Tibial artery (tissue), 4 donors: ENCODE data around the gene NDUFA7.

ENCODE experiments used
- DNase-seq, 2 donors: peaks; one replicate each; pipeline ENCODE4 v3.0.0-alpha.2; 2019
- H3K27ac ChIP-seq, 2 donors: fragments of 200-600 bp; sonication (generic) in 1 of 2; 1 replicate in 1 of 2; 2 replicates in 1 of 2; pipeline ENCODE4 v1.5.1; 2018 to 2019; ENCODE audit warnings: mild to moderate bottlenecking in 1 of 2
- H3K27me3 ChIP-seq, 2 donors: fragments of 200-600 bp; sonication (generic) in 1 of 2; one replicate each; pipeline versions ENCODE4 v1.5.1 to v1.6.0; 2016 to 2019
- H3K36me3 ChIP-seq, 3 donors: fragments of 200-600 bp; sonication (generic) in 2 of 3; one replicate each; pipeline ENCODE4 v1.5.1; 2016 to 2019; ENCODE audit warnings: mild to moderate bottlenecking in 2 of 3
- H3K4me1 ChIP-seq, 4 donors: fragments of 200-600 bp; sonication (generic) in 2 of 4; 1 replicate in 3 of 4; 2 replicates in 1 of 4; pipeline ENCODE4 v1.5.1; 2016 to 2019
- H3K4me3 ChIP-seq, 2 donors: fragments of 200-600 bp; sonication (generic) in 1 of 2; 1 replicate in 1 of 2; 2 replicates in 1 of 2; pipeline ENCODE4 v1.5.1; 2018 to 2019; ENCODE audit warnings: mild to moderate bottlenecking in 2 of 2
- H3K9me3 ChIP-seq, 3 donors: fragments of 200-600 bp; sonication (generic) in 1 of 3; one replicate each; pipeline ENCODE4 v1.5.1; 2016 to 2019
- intact Hi-C: fragments of 100-400 bp; cut with DNase I; formaldehyde crosslinking; loops from one replicate; pipeline ENCODE4 v1.15.0; 2023; ENCODE audit warnings: low total_unique reads
- TF ChIP-seq, protein P1 (sequence below), 2 experiments: fragments of 200-600 bp in 1 of 2; fragments of 450-650 bp in 1 of 2; IDR thresholded peaks; one replicate each; pipeline ENCODE4 v1.5.1; 2017 to 2019; ENCODE audit warnings: antibody characterized with exemption in 2 of 2, mild to moderate bottlenecking in 1 of 2, moderate library complexity in 1 of 2

The NDUFA7 gene

GRCh38 chr19:8332976-8333766 lies 12.0 kb upstream of the NDUFA7 start:
- no peak overlapping the region for H3K4me3 ChIP-seq
- intact Hi-C loops, result no loop called here
- TF ChIP-seq, protein P1, sequence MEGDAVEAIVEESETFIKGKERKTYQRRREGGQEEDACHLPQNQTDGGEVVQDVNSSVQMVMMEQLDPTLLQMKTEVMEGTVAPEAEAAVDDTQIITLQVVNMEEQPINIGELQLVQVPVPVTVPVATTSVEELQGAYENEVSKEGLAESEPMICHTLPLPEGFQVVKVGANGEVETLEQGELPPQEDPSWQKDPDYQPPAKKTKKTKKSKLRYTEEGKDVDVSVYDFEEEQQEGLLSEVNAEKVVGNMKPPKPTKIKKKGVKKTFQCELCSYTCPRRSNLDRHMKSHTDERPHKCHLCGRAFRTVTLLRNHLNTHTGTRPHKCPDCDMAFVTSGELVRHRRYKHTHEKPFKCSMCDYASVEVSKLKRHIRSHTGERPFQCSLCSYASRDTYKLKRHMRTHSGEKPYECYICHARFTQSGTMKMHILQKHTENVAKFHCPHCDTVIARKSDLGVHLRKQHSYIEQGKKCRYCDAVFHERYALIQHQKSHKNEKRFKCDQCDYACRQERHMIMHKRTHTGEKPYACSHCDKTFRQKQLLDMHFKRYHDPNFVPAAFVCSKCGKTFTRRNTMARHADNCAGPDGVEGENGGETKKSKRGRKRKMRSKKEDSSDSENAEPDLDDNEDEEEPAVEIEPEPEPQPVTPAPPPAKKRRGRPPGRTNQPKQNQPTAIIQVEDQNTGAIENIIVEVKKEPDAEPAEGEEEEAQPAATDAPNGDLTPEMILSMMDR (IDR thresholded peaks at IDR 0.05), result no peak
- H3K36me3 ChIP-seq, result peaks cover 4 to 5% (median 4%) of the 10 kb centered on the region in 3 donors
- no peak for DNase-seq
- H3K27me3 ChIP-seq, result peaks cover 0 to 24% of the 10 kb centered on the region in 2 donors
- no peaks in the 10 kb centered on the region for H3K9me3 ChIP-seq
- no peak overlapping the region for H3K27ac ChIP-seq
- peaks cover 0 to 25% (median 11%) of the 10 kb centered on the region in 4 donors for H3K4me1 ChIP-seq

GRCh38 chr19:8331263-8331845 lies 10.2 kb upstream of the NDUFA7 start:
- Histone ChIP-seq H3K9me3 (no peaks in the 10 kb centered on the region), H3K4me1 (peaks cover 0 to 25% (median 11%) of the 10 kb centered on the region in 4 donors), H3K36me3 (peaks cover 4 to 5% (median 4%) of the 10 kb centered on the region in 3 donors), H3K27ac (no peak overlapping the region), H3K4me3 (no peak overlapping the region), H3K27me3 (peaks cover 0 to 24% of the 10 kb centered on the region in 2 donors)
- intact Hi-C loops, result no loop called here
- no peak for DNase-seq
- TF ChIP-seq, protein P1 (IDR thresholded peaks at IDR 0.05), result no peak

DNA sequence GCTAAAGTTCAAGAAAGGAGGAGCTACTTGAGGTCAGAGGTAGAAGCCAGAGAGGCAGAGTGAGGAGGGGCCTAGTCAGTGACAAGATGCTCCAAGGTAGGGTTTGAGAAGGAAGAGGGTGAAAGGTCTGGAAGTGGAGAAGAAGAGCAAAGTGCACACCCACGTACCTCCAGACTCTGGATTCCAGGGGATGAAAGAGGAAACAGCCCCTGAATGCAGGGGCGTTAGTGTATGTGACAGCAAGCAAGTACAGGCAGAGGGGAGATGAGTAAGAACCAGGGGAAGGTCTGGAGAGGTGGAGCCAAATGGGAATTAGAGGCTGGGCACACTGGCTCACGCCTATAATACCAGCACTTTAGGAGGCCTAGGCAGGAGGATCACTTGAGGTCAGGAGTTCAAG lies 8.8 kb upstream of the NDUFA7 start:
- DNase-seq, result no peak
- intact Hi-C loops, result no loop called here

DNA sequence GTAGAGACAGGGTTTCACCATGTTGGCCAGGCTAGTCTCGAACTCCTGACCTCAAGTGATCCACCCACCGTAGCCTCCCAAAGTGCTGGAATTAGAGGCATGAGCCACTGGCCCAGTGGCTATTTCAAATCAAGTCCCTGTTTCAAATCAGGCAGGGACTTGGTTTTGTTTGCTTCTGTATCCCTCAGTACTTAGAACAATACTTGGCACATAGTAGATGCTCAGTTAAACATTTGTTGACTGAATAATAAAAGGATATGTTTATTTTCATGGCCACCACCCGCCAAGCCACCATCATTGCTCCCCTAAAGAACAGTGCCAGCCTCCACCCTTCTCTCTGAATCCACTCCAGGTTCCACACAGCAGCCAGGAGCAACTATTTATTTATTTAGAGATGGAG lies 4.3 kb upstream of the NDUFA7 start:
- H3K9me3 ChIP-seq, result no peaks in the 10 kb centered on the region
- TF ChIP-seq, protein P1 (IDR thresholded peaks at IDR 0.05), result no peak
- H3K36me3 ChIP-seq, result peaks cover 0 to 28% (median 28%) of the 10 kb centered on the region in 3 donors
- no peaks in the 10 kb centered on the region for H3K27me3 ChIP-seq
- no peak overlapping the region for H3K4me3 ChIP-seq
- no peak overlapping the region for H3K27ac ChIP-seq
- peaks cover 0 to 27% (median 22%) of the 10 kb centered on the region in 4 donors for H3K4me1 ChIP-seq
- DNase-seq, result no peak
- intact Hi-C loops, result no loop called here

More for the DNA sequence above, 8.8 kb upstream of the NDUFA7 start:
- no peak overlapping the region for H3K27ac ChIP-seq
- H3K9me3 ChIP-seq, result no peaks in the 10 kb centered on the region
- peaks cover 0 to 15% of the 10 kb centered on the region in 2 donors for H3K27me3 ChIP-seq
- H3K4me1 ChIP-seq, result peaks cover 0 to 18% (median 7%) of the 10 kb centered on the region in 4 donors
- no peak overlapping the region for H3K4me3 ChIP-seq
- peaks cover 4 to 5% (median 4%) of the 10 kb centered on the region in 3 donors for H3K36me3 ChIP-seq
- TF ChIP-seq, protein P1 (IDR thresholded peaks at IDR 0.05), result no peak

DNA sequence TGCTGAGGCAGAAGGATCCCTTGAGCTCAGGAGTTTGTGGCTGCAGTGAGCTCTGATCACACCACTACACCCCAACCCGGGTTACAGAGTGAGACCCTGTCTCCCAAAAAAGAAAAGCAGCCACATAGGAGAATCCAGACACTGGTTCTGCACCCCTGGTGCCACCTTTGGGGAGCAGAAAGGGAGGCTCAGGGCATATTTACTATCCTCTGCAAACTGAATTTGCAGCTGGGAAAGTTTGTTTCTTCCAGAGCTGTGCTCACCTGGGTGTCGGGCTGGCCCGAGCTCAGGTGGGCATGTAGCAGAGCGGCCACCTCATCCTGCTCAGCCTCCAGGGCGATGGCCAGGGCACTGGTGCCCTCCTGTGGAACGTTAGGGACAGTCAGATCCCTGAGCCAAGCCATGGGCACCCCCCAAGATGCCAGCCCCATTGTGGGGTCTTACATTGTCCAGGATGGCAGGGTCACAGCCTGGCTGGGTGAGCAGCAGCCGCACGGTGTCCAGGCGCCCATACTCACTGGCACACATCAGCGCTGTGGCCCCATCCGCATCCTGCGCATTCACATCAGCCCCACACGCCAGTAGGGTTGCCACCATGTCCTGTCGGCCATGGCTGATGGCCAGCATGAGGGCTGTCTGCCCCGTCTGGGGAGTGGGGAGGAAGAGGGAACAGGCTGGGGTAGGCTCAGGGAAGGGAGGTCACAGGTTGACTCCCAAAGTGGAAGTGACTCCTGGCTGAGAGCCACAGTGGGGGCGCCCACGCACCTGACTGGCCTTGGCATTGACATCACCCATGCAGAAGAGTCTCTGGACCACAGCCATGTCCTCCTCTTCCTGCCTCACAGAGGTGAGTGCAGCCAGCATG lies 3.2 kb upstream of the NDUFA7 start:
- Histone ChIP-seq H3K9me3 (no peaks in the 10 kb centered on the region), H3K27me3 (no peaks in the 10 kb centered on the region), H3K4me3 (no peak overlapping the region), H3K36me3 (peaks cover 0 to 26% (median 23%) of the 10 kb centered on the region in 3 donors), H3K27ac (no peak overlapping the region), H3K4me1 (peaks cover 0 to 36% (median 30%) of the 10 kb centered on the region in 4 donors)
- intact Hi-C loops, result no loop called here
- no peak for DNase-seq
- TF ChIP-seq, protein P1 (IDR thresholded peaks at IDR 0.05), result no peak
